OCI-LY1 (cell line): ENCODE measurements around the gene DECR2.

ENCODE experiments used
- EZH2 ChIP-seq: fragments of 200-600 bp; sonication (generic), shearing (Covaris generic); IDR thresholded peaks from 2 replicates; pipeline ENCODE4 v1.8.0; 2017; ENCODE audit warnings: borderline replicate concordance, mixed run types, mild to moderate bottlenecking, antibody characterized with exemption, low read length, moderate library complexity, mixed read lengths
- TF ChIP-seq, protein P1 (sequence below): fragments of 200-600 bp; sonication (generic), shearing (Covaris generic); IDR thresholded peaks from 2 replicates; pipeline ENCODE4 v1.5.1; 2017; ENCODE audit warnings: mild to moderate bottlenecking, antibody characterized with exemption, low read length, moderate library complexity, mixed read lengths

DNA sequence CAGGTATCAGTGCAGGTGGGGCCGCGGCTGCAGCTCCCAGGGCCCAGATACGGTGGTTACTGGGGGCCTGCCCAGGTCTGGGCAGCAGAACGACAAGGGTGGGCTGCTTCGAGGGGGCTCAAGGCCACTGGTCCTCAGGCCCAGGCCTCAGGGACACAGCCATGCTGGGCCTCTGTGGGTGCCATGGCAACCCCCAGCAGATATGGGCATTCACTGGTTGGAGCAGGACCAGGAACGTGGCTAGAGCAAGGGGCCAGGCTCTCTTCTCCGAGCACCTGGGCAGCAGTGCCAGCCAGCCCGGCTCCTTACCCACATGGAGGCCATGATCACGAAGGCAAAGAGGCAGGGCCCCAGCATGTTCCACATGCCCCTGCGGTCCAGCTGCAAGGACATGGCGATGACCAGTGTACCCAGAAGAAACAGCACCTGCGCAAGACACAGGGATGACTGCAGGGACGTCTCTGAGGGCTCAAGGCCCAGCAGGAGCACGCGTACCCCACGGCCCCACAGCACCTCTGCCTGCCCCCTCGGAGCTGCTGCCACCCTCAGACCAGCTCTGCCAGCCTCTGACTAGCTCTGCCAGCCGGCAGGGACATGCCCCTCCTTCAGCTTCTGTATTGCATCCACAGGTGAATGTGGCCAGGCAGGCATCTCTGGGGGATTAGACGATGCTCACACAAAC, 29.2 kb upstream of the DECR2 start:
- TF ChIP-seq EZH2 = no peak
- TF ChIP-seq, protein P1, sequence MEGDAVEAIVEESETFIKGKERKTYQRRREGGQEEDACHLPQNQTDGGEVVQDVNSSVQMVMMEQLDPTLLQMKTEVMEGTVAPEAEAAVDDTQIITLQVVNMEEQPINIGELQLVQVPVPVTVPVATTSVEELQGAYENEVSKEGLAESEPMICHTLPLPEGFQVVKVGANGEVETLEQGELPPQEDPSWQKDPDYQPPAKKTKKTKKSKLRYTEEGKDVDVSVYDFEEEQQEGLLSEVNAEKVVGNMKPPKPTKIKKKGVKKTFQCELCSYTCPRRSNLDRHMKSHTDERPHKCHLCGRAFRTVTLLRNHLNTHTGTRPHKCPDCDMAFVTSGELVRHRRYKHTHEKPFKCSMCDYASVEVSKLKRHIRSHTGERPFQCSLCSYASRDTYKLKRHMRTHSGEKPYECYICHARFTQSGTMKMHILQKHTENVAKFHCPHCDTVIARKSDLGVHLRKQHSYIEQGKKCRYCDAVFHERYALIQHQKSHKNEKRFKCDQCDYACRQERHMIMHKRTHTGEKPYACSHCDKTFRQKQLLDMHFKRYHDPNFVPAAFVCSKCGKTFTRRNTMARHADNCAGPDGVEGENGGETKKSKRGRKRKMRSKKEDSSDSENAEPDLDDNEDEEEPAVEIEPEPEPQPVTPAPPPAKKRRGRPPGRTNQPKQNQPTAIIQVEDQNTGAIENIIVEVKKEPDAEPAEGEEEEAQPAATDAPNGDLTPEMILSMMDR = no peak
